SK-N-SH (cell line): ENCODE results near the gene HOXC13. TPM values are rescaled to one million over a fixed set of nuclear protein-coding genes. Genes with fewer than 3 reads are reported as not detected.

Experiments used
- CTCF ChIA-PET: fragments of 300-600, 350-600 bp; formaldehyde crosslinking; extraction: SDS; loops from one replicate; lab custom pipeline; 2021; lab: Yijun Ruan, JAX
- POLR2A ChIA-PET: fragments of 350-600 bp; sonication (Branson Sonifier 250); formaldehyde crosslinking; extraction: SDS; loops from one replicate; lab custom pipeline; 2020; ENCODE audit warnings: antibody characterized with exemption, inconsistent platforms; lab: Yijun Ruan, JAX
- DNase-seq: peaks from one replicate; pipeline ENCODE4 v3.0.0; 2012
- H2AFZ ChIP-seq: fragments of 200-600 bp; sonication (generic); 2 replicates; pipeline ENCODE4 v1.8.1; 2016; ENCODE audit warnings: antibody characterized with exemption, mild to moderate bottlenecking, low read depth
- H3F3A ChIP-seq: fragments of 200-600 bp; sonication (generic); replicated peaks from 2 replicates; pipeline ENCODE3; 2016; ENCODE audit warnings: antibody characterized with exemption, mild to moderate bottlenecking; ENCODE audit not compliant: insufficient read depth
- H3K27ac ChIP-seq, 2 experiments: fragments of 200-500 bp in 1 of 2; fragments of 200-600 bp in 1 of 2; sonication (Bioruptor generic) in 1 of 2; sonication (generic), shearing (Covaris generic) in 1 of 2; 2 replicates each; pipeline versions ENCODE4 v1.5.1 to v1.6.1; 2014 to 2016; ENCODE audit warnings: low read depth in 2 of 2, inconsistent platforms in 1 of 2, low read length in 1 of 2, mild to moderate bottlenecking in 1 of 2, mixed read lengths in 1 of 2
- H3K27me3 ChIP-seq: fragments of 200-600 bp; sonication (generic), shearing (Covaris generic); 2 replicates; pipeline ENCODE4 v1.6.1; 2016; ENCODE audit warnings: mixed run types; ENCODE audit not compliant: insufficient read depth
- H3K36me3 ChIP-seq, 2 experiments: fragments of 200-500 bp in 1 of 2; fragments of 200-600 bp in 1 of 2; sonication (Bioruptor generic) in 1 of 2; sonication (generic) in 1 of 2; replicated peaks in 1 of 2; 2 replicates each; pipeline versions ENCODE3 to v1.5.1; 2014 to 2016; ENCODE audit warnings: low read length in 1 of 2, mild to moderate bottlenecking in 1 of 2; ENCODE audit not compliant: insufficient read depth in 2 of 2, control insufficient read depth in 1 of 2
- H3K4me1 ChIP-seq, 2 experiments: fragments of 200-500 bp in 1 of 2; fragments of 200-600 bp in 1 of 2; sonication (Bioruptor generic) in 1 of 2; sonication (generic), shearing (Covaris generic) in 1 of 2; 2 replicates each; pipeline versions ENCODE4 v1.5.1 to v1.6.1; 2014 to 2016; ENCODE audit warnings: low read depth in 1 of 2, low read length in 1 of 2, mixed run types in 1 of 2; ENCODE audit not compliant: insufficient read depth in 2 of 2, control insufficient read depth in 1 of 2
- H3K4me2 ChIP-seq: fragments of 200-600 bp; sonication (generic), shearing (Covaris generic); 2 replicates; pipeline ENCODE4 v1.6.1; 2017; ENCODE audit warnings: mixed run types
- H3K4me3 ChIP-seq, 2 experiments: fragments of 200-500 bp in 1 of 2; fragments of 200-600 bp in 1 of 2; sonication (Bioruptor generic) in 1 of 2; sonication (generic), shearing (Covaris generic) in 1 of 2; 2 replicates each; pipeline versions ENCODE4 v1.5.1 to v1.8.1; 2014 to 2016; ENCODE audit warnings: low read depth in 2 of 2, inconsistent platforms in 1 of 2, low read length in 1 of 2, mild to moderate bottlenecking in 1 of 2, mixed read lengths in 1 of 2, moderate library complexity in 1 of 2
- H3K79me2 ChIP-seq: fragments of 200-600 bp; sonication (generic); 2 replicates; pipeline ENCODE4 v1.8.1; 2017; ENCODE audit warnings: mild to moderate bottlenecking; ENCODE audit not compliant: insufficient read depth
- H3K9ac ChIP-seq: fragments of 200-600 bp; sonication (generic); 2 replicates; pipeline ENCODE4 v1.6.1; 2017; ENCODE audit warnings: mixed run types
- H3K9me2 ChIP-seq: fragments of 200-600 bp; sonication (generic); 2 replicates; pipeline ENCODE4 v1.6.1; 2017; ENCODE audit warnings: mixed run types
- H3K9me3 ChIP-seq: fragments of 200-600 bp; sonication (generic); 2 replicates; pipeline ENCODE4 v1.6.1; 2017; ENCODE audit warnings: mixed run types, mild to moderate bottlenecking, moderate library complexity
- H4K20me1 ChIP-seq: fragments of 200-600 bp; sonication (generic); 2 replicates; pipeline ENCODE4 v1.6.1; 2017; ENCODE audit warnings: mild to moderate bottlenecking, mixed run types; ENCODE audit not compliant: insufficient read depth
- CHD2 ChIP-seq: fragments of 150-350 bp; IDR thresholded peaks from 2 replicates; pipeline ENCODE4 v1.6.1; 2018; ENCODE audit warnings: low read length; ENCODE audit not compliant: partially characterized antibody
- CTCF ChIP-seq: fragments of 200-600 bp; sonication (generic); IDR thresholded peaks from 2 replicates; pipeline ENCODE4 v1.6.1; 2017; ENCODE audit warnings: antibody characterized with exemption, mild to moderate bottlenecking, moderate library complexity
- ELF1 ChIP-seq: IDR thresholded peaks from 2 replicates; pipeline ENCODE4 v1.4.0; 2012
- FOXM1 ChIP-seq: IDR thresholded peaks from 2 replicates; pipeline ENCODE4 v1.4.0; 2012; ENCODE audit warnings: low read depth, mild to moderate bottlenecking
- MXI1 ChIP-seq: IDR thresholded peaks from 2 replicates; pipeline ENCODE4 v1.6.1; 2012; ENCODE audit warnings: mild to moderate bottlenecking, low read depth, low read length, improper control_type of control experiment
- PBX3 ChIP-seq: IDR thresholded peaks from 2 replicates; pipeline ENCODE4; 2012
- RCOR1 ChIP-seq: fragments of 150-350 bp; IDR thresholded peaks from 2 replicates; pipeline ENCODE4 v1.6.1; 2017; ENCODE audit warnings: antibody characterized with exemption, low read length
- RFX5 ChIP-seq: IDR thresholded peaks from 2 replicates; pipeline ENCODE4 v1.6.1; 2012; ENCODE audit warnings: mild to moderate bottlenecking, improper control_type of control experiment, low read length
- RXRA ChIP-seq: IDR thresholded peaks from 2 replicates; pipeline ENCODE4 v1.4.0; 2012; ENCODE audit warnings: low read depth, mild to moderate bottlenecking, borderline replicate concordance
- SMC3 ChIP-seq: IDR thresholded peaks from 2 replicates; pipeline ENCODE4 v1.6.1; 2012; ENCODE audit warnings: low read depth, low read length, improper control_type of control experiment
- TAF1 ChIP-seq: IDR thresholded peaks from 2 replicates; pipeline ENCODE4 v1.6.1; 2012; ENCODE audit warnings: low read depth, mild to moderate bottlenecking, low read length, moderate library complexity, borderline replicate concordance
- TCF12 ChIP-seq: IDR thresholded peaks from 2 replicates; pipeline ENCODE4 v1.4.0; 2012
- TEAD4 ChIP-seq: IDR thresholded peaks from 2 replicates; pipeline ENCODE4 v1.4.0; 2012; ENCODE audit warnings: mild to moderate bottlenecking, borderline replicate concordance; ENCODE audit not compliant: insufficient read depth
- USF1 ChIP-seq: IDR thresholded peaks from 2 replicates; pipeline ENCODE4 v1.4.0; 2012; ENCODE audit warnings: low read depth, borderline replicate concordance
- USF2 ChIP-seq: fragments of 150-350 bp; IDR thresholded peaks from 2 replicates; pipeline ENCODE4 v1.6.1; 2017; ENCODE audit warnings: antibody characterized with exemption, low read length, low read depth, borderline replicate concordance
- YY1 ChIP-seq: IDR thresholded peaks from 2 replicates; pipeline ENCODE4 v1.4.0; 2012; ENCODE audit warnings: low read depth, mild to moderate bottlenecking
- ZBTB33 ChIP-seq: IDR thresholded peaks from 2 replicates; pipeline ENCODE4 v1.4.0; 2012; ENCODE audit warnings: low read depth, borderline replicate concordance
- WGBS: methylation state at CpG from one replicate; pipeline ENCODE4 v1.1.6; 2017; ENCODE audit warnings: low lambda C conversion rate; 5-methylcytosine and 5-hydroxymethylcytosine counted together
- polyA plus RNA-seq, 3 experiments: library from polyadenylated mRNA; depleted of rRNA; stranded (reverse); fragments of >200 nt; gene quantifications; 2 replicates each; pipeline ENCODE4 v1.2.3, GENCODE V29; 2012

HOXC13 gene
- polyA plus RNA-seq, 1 of the 3 experiments (the other 2 are of a cell fraction) = not detected

GRCh38 chr12:53927220-53928029 is 11.2 kb upstream of the HOXC13 start (continued):
- TF ChIP-seq USF2 (no peak), MXI1 (no peak), TAF1 (no peak), ELF1 (no peak), SMC3 (no peak), FOXM1 (no peak), PBX3 (no peak), CHD2 (no peak), RFX5 (no peak)

GRCh38 chr12:53928054-53928835 is 10.4 kb upstream of the HOXC13 start:
- Histone ChIP-seq H2AFZ (no peak overlapping the region), H3F3A (no peaks in the 10 kb centered on the region), H3K4me2 (no peak overlapping the region), H3K4me1 (no peaks in the 10 kb centered on the region), H3K36me3 (no peaks in the 10 kb centered on the region), H3K9me3 (no peaks in the 10 kb centered on the region)
- DNase-seq = no peak
- 6% methylated on average over 29 of the region's 31 CpGs for WGBS
- CTCF ChIA-PET = interaction anchor here (1.1 to 1.2 kb wide), 2 partner anchors 19 to 287 kb away, joined by 3 to 4 read pairs; no protein-coding TSS in a partner anchor
- no peak for TF ChIP-seq PBX3
- no peak for TF ChIP-seq SMC3
- TF ChIP-seq USF1 = no peak
- no peak for TF ChIP-seq YY1
- TF ChIP-seq RCOR1 = no peak
- no peak for TF ChIP-seq TCF12
- TF ChIP-seq TEAD4 = no peak
- TF ChIP-seq CHD2 = no peak
- no peak for TF ChIP-seq RXRA
- TF ChIP-seq ZBTB33 = no peak
- no peak for TF ChIP-seq CTCF
- TF ChIP-seq, all 33 proteins: peak for 0
- H3K4me3 ChIP-seq = no peak overlapping the region
- H3K27me3 ChIP-seq = peaks cover 96% of the 10 kb centered on the region
- H4K20me1 ChIP-seq = no peaks in the 10 kb centered on the region
- H3K27ac ChIP-seq = no peak overlapping the region
- H3K79me2 ChIP-seq = no peaks in the 10 kb centered on the region
- H3K9ac ChIP-seq = no peak overlapping the region
- H3K9me2 ChIP-seq = no peaks in the 10 kb centered on the region
- POLR2A ChIA-PET = no interaction called here
